ENCODE data around the gene RASGRF1.
"Not testable (repeated sequence)": the region's sequence is repeated elsewhere in the genome, so short reads cannot be mapped to it uniquely, and the experiment has no call there.

RASGRF1 gene

GRCh38 chr15:78928616-78929093, 161.9 kb downstream of the RASGRF1 start:
- no peak for DNase-seq

DNA sequence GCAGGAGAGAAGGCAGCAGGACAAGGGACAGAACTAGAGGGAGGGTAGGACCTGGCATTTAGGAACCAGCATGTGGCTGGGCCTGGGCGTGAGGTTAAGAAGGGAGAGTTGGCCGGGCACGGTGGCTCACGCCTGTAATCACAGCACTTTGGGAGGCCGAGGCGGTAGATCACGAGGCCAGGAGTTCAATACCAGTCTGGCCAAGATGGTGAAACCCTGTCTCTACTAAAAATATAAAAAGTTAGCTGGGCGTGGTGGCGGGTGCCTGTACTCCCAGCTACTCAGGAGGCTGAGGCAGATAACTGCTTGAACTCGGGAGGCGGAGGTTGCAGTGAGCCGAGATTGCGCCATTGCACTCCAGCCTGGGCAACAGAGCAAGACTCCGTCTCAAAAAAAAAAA, 162.4 kb downstream of the RASGRF1 start:
- DNase-seq: not testable (repeated sequence)

GRCh38 chr15:78927077-78927790, 163.3 kb downstream of the RASGRF1 start:
- no peak for DNase-seq

DNA sequence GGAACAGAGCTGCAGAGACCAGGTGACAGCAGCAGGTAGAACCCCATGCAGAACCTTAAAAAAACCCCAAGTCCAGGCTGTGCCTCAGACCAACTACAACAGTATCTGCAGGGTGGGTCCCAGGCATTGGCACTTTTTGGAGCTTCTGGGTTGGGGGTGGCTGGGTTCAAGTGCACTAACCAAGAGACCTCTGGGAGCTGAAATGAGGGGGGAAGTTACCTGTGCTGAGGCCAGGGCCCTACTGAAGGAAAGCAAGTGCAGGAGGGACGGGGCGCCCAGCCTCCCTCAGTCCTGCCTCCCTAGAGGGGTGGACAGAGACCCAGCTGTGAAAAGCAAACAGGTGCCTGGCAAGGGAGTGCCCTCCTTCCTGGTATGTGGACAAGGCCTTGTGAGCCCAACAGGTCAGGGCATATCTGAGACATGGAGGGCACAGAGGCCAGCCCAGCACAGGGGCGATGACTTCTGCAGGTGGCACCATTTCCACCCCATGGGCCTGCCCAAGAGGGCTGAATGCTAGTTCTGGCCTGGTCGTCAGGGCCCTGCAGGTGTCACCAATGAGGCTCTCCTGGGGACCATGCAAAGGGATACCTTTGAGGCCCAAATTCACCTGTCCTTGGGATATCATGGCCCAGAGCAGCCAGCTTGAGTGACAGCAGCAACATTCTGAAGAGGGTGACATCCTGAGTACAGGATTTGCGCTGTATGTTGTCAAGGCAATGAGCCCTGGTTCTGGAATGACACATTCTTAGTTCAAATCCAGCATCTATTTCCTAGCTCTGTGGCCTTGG, 164.4 kb downstream of the RASGRF1 start:
- no peak for DNase-seq

DNA sequence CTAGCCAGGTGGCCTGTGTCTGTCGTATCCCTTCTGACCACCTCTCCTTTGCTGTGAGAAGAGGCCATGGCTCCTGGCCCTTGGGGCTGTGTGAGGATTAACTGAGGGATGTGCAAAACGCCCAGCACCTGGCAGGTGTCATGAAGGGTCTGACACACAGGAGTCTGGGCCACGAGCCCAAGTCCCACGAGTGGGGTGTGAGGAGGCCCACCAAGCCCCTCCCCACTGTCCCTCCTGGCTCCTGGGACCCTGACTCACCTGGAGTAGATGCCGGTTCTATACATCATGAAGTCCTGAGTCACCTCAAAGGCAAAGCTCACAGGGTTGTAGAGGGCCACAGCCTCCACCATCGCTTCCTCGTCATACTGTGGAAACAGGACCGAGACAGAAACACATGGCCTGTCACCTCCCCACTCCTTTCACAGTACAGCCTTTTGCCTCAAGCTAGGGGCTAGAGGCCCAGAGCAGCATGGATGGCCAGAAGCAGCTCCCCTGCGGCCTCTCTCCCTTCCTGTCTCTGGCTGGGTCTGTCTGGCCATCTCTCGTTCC, 165.4 kb downstream of the RASGRF1 start:
- no peak for DNase-seq

- no peak for DNase-seq
These were observed 166.9 kb downstream of the RASGRF1 start for GRCh38 chr15:78923480-78924360.

- DNase-seq: no peak
These were observed 167.6 kb downstream of the RASGRF1 start for GRCh38 chr15:78923015-78923414.

GRCh38 chr15:78922527-78922926, 168.1 kb downstream of the RASGRF1 start:
- DNase-seq: no peak

GRCh38 chr15:78921940-78922339, 168.6 kb downstream of the RASGRF1 start:
- DNase-seq: no peak

DNA sequence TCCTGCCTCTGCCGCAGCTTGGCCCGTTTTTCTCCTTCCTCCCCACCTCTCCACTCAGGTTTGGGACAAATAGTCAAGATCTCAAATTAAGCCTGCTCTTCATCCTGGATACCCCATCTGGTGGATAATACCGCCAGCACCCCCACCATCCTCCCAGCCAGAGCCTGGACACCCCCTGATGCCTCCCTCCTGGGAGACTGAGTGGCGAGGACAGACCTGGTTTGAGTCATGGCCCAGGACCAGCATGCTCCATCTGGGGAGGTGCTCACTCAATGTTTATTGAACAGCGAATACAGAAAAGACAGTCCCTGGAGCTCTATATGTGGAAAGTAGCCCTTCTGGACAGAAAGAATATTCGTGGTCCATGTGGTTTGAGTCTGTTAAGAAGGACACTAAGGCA, 169.1 kb downstream of the RASGRF1 start:
- DNase-seq: no peak

- no peak for DNase-seq
These were observed 172.7 kb downstream of the RASGRF1 start for GRCh38 chr15:78917888-78918287.

DNA sequence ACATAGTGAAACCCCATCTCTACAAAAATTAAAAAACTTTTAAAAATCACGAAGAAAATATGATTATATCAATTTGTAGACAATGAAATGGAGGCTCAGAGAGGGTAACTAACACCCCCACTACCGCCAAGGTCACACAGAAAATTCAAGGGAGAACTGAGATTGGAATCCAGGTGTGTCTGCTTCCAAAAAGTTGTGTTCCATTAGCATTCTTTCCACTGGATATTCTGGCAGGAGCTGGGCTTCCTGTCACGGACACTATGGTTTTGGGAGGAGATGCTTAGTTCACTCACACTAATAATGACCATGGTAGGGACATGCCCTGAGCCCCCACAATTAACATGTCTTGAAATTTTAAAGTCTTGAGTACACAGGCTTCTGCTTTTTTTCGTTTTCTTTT, 174.5 kb downstream of the RASGRF1 start:
- no peak for DNase-seq

DNA sequence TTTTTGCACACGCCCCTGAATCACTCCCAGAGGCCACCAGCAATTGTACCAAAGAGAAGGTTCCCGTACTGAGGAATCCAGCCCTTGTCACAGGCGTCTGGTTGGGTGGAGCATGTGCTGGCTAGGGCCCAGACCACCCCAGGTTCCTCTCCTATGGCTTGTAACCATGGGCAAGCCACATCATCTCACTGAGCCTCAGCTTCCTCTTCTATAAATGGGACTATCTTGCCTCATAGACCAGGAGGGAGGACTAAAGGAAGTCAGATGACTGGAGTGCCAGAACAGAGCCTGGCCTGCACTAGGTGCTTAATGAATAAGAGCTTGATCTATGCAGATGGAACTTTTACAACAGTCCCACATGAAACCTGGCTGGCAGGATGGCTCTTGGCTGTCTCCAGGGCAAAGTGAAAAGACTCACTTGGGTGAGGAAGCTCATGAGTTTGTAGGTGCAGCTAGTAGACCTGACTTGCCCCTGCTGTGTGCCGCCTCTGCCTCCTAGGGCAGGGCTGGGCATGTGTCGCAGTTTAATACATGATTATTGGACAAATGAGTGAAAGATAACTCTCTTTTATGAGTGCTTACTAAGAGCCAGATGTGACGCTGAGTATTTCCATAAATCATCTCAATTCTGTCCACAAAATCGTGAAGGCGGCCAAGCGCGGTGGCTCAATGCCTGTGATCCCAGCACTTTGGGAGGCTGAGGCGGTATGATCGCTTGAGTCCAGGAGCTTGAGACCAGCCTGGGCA, 175.1 kb downstream of the RASGRF1 start:
- DNase-seq: peak; percentile 43

DNA sequence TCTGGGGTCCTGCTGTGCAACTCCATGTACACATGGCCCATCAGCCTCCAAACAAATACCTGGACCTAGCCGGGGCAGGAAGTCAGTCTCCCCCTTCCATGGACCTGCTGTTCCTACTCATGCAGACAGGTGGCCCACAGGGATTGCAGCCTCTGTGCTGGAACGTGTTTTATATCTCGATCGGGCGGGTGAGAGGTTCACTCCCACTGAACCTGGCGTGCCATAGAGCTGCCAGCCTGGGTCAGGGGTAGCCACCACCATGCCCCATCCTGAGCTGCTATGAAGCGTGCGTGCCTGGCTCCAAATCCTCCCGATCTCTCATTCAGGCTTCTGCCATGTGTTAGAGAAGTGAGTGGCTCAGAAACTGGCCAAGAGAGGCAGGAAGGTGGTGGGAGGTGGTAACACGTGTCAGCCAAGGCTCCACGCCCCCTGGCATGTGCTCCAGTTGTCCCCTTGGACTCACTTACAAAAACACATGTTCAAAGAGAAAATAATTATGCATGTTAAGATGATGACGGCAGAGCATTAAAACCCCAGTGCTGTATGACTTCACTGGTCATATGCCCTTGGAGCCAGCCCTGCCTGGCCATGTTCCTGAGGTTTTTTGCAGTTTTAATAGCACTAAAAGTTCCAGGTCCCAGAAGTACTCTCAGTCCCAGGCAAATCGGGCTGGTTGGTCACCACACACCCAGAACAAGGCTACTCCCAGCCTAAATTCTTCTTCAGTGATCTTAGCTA, 176.4 kb downstream of the RASGRF1 start:
- DNase-seq: peak; percentile 32

GRCh38 chr15:78913012-78913411, 177.6 kb downstream of the RASGRF1 start:
- no peak for DNase-seq

- no peak for DNase-seq
These were observed 178.3 kb downstream of the RASGRF1 start for GRCh38 chr15:78912316-78912715.

DNA sequence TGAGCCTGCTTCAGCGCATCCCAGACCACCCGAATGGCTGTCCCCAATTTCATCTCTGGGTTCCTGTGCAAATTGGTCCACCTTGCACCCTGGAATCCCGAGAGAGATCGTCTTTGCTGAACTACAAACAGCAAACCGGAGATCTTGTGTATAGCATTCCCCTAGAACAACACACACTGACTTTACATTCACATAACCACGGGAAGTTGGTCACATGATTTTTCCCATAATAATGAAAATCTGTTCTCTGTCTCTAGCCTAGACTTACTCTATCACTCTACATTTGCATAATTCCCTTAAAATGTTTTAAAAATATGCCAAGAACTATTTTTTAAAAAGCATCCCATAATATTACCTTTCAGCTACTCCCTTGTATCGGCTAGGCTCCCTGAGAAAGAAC, 180.3 kb downstream of the RASGRF1 start:
- no peak for DNase-seq

Data from fibroblast of upper back skin (primary cell).